Neural cell (in vitro differentiated cells): Measurements from ENCODE around the gene ABCC9.

Experiments
- MXI1 ChIP-seq: fragments of 450-650 bp; conservative IDR thresholded peaks from 2 replicates; pipeline ENCODE4 v1.6.1; 2014; ENCODE audit warnings: antibody characterized with exemption, mild to moderate bottlenecking; ENCODE audit not compliant: poor library complexity, severe bottlenecking
- POLR2AphosphoS5 ChIP-seq: IDR thresholded peaks from 2 replicates; pipeline ENCODE4 v1.6.1; 2012
- TAF1 ChIP-seq: IDR thresholded peaks from 2 replicates; pipeline ENCODE4 v1.6.1; 2012; ENCODE audit warnings: low read depth
- TF ChIP-seq, protein P1 (sequence below): fragments of 450-650 bp; IDR thresholded peaks from 2 replicates; pipeline ENCODE4 v1.5.1; 2014; ENCODE audit warnings: antibody characterized with exemption, mild to moderate bottlenecking, moderate library complexity; ENCODE audit not compliant: poor library complexity, severe bottlenecking
- TF ChIP-seq, protein P2 (sequence below): IDR thresholded peaks from 2 replicates; pipeline ENCODE4 v1.6.1; 2012; ENCODE audit warnings: borderline replicate concordance

DNA sequence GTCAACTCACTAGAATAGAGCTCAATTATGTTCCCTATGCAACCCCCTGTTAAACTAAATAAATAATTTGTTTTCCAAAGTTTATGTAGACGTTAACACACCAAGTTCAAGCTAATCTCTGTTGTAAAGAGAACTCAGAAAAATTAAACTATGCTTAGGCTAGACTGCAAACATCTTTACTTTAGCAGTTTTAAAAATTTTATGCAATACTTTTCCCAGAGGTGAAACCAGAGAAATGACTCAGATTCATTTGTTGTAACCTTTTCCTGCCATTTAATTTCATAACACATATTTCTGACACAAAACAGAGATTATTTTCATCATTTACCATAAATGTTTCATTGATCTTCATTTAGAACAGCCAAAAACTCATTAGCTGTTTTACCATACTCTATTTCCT lies 27.4 kb downstream of the ABCC9 start:
- TF ChIP-seq, protein P1, sequence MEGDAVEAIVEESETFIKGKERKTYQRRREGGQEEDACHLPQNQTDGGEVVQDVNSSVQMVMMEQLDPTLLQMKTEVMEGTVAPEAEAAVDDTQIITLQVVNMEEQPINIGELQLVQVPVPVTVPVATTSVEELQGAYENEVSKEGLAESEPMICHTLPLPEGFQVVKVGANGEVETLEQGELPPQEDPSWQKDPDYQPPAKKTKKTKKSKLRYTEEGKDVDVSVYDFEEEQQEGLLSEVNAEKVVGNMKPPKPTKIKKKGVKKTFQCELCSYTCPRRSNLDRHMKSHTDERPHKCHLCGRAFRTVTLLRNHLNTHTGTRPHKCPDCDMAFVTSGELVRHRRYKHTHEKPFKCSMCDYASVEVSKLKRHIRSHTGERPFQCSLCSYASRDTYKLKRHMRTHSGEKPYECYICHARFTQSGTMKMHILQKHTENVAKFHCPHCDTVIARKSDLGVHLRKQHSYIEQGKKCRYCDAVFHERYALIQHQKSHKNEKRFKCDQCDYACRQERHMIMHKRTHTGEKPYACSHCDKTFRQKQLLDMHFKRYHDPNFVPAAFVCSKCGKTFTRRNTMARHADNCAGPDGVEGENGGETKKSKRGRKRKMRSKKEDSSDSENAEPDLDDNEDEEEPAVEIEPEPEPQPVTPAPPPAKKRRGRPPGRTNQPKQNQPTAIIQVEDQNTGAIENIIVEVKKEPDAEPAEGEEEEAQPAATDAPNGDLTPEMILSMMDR = no peak
- no peak for TF ChIP-seq MXI1
- TF ChIP-seq TAF1 = no peak
- TF ChIP-seq, protein P2, sequence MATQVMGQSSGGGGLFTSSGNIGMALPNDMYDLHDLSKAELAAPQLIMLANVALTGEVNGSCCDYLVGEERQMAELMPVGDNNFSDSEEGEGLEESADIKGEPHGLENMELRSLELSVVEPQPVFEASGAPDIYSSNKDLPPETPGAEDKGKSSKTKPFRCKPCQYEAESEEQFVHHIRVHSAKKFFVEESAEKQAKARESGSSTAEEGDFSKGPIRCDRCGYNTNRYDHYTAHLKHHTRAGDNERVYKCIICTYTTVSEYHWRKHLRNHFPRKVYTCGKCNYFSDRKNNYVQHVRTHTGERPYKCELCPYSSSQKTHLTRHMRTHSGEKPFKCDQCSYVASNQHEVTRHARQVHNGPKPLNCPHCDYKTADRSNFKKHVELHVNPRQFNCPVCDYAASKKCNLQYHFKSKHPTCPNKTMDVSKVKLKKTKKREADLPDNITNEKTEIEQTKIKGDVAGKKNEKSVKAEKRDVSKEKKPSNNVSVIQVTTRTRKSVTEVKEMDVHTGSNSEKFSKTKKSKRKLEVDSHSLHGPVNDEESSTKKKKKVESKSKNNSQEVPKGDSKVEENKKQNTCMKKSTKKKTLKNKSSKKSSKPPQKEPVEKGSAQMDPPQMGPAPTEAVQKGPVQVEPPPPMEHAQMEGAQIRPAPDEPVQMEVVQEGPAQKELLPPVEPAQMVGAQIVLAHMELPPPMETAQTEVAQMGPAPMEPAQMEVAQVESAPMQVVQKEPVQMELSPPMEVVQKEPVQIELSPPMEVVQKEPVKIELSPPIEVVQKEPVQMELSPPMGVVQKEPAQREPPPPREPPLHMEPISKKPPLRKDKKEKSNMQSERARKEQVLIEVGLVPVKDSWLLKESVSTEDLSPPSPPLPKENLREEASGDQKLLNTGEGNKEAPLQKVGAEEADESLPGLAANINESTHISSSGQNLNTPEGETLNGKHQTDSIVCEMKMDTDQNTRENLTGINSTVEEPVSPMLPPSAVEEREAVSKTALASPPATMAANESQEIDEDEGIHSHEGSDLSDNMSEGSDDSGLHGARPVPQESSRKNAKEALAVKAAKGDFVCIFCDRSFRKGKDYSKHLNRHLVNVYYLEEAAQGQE = no peak
- no peak for TF ChIP-seq POLR2AphosphoS5
